ENCODE data around the gene GREB1L. TPM values are rescaled to one million over a fixed set of nuclear protein-coding genes. Genes with fewer than 3 reads are reported as not detected.

The GREB1L gene
- polyA plus RNA-seq, 1 experiment = 2.7 TPM

GRCh38 chr18:21315741-21316197 lies 73.7 kb downstream of the GREB1L start:
- CTCF ChIA-PET = no interaction called here
- POLR2A ChIA-PET = no interaction called here
- TF ChIP-seq CTCF (IDR thresholded peaks at IDR 0.05; ENCODE audit: insufficient read depth, low read depth, low read length) = no peak
- H3K36me3 ChIP-seq (ENCODE audit: control insufficient read depth, insufficient read depth, low read length) = no peaks in the 10 kb centered on the region
- no peaks in the 10 kb centered on the region for H3K27me3 ChIP-seq (ENCODE audit: control insufficient read depth, insufficient read depth, low read length)
- H3K4me3 ChIP-seq (ENCODE audit: low read depth, low read length) = no peak overlapping the region
- no peak for DNase-seq (ENCODE audit: low read depth)

- no peak for TF ChIP-seq CTCF (IDR thresholded peaks at IDR 0.05; ENCODE audit: insufficient read depth, low read depth, low read length)
- POLR2A ChIA-PET = no interaction called here
- no peak for DNase-seq (ENCODE audit: low read depth)
- H3K4me3 ChIP-seq (ENCODE audit: low read depth, low read length) = no peak overlapping the region
- CTCF ChIA-PET = no interaction called here
- no peaks in the 10 kb centered on the region for H3K36me3 ChIP-seq (ENCODE audit: control insufficient read depth, insufficient read depth, low read length)
- no peaks in the 10 kb centered on the region for H3K27me3 ChIP-seq (ENCODE audit: control insufficient read depth, insufficient read depth, low read length)
Observed at GRCh38 chr18:21316296-21316695, 74.3 kb downstream of the GREB1L start.

- TF ChIP-seq CTCF (IDR thresholded peaks at IDR 0.05; ENCODE audit: insufficient read depth, low read depth, low read length) = no peak
- no peaks in the 10 kb centered on the region for H3K36me3 ChIP-seq (ENCODE audit: control insufficient read depth, insufficient read depth, low read length)
- ChIA-PET POLR2A (no interaction called here), CTCF (no interaction called here)
- H3K27me3 ChIP-seq (ENCODE audit: control insufficient read depth, insufficient read depth, low read length) = no peaks in the 10 kb centered on the region
- no peak overlapping the region for H3K4me3 ChIP-seq (ENCODE audit: low read depth, low read length)
- no peak for DNase-seq (ENCODE audit: low read depth)
Observed at GRCh38 chr18:21321711-21322110, 79.7 kb downstream of the GREB1L start.

- no peak for TF ChIP-seq CTCF (IDR thresholded peaks at IDR 0.05; ENCODE audit: insufficient read depth, low read depth, low read length)
- no peak for DNase-seq (ENCODE audit: low read depth)
- ChIA-PET POLR2A (no interaction called here), CTCF (no interaction called here)
- Histone ChIP-seq H3K4me3 (ENCODE audit: low read depth, low read length) (no peak overlapping the region), H3K27me3 (ENCODE audit: control insufficient read depth, insufficient read depth, low read length) (no peaks in the 10 kb centered on the region), H3K36me3 (ENCODE audit: control insufficient read depth, insufficient read depth, low read length) (no peaks in the 10 kb centered on the region)
Observed at GRCh38 chr18:21327101-21327500, 85.1 kb downstream of the GREB1L start.

GRCh38 chr18:21330122-21330701 lies 88.2 kb downstream of the GREB1L start:
- POLR2A ChIA-PET = no interaction called here
- CTCF ChIA-PET = interaction anchor here (0.7 kb wide), 1 partner anchor 64 kb away, joined by 3 read pairs; no protein-coding TSS in a partner anchor
- no peak for TF ChIP-seq CTCF (IDR thresholded peaks at IDR 0.05; ENCODE audit: insufficient read depth, low read depth, low read length)
- H3K36me3 ChIP-seq (ENCODE audit: control insufficient read depth, insufficient read depth, low read length) = no peaks in the 10 kb centered on the region
- H3K4me3 ChIP-seq (ENCODE audit: low read depth, low read length) = no peak overlapping the region
- no peaks in the 10 kb centered on the region for H3K27me3 ChIP-seq (ENCODE audit: control insufficient read depth, insufficient read depth, low read length)
- DNase-seq (ENCODE audit: low read depth) = peak; percentile 53
